K562 (cell line): ENCODE results near the gene BBLN. TPM values are rescaled to one million over a fixed set of nuclear protein-coding genes. Genes with fewer than 3 reads are reported as not detected.

Experiments
- ASH1L ChIP-seq: fragments of 450-650 bp; IDR thresholded peaks from 2 replicates; pipeline ENCODE4 v1.6.1; 2018; ENCODE audit warnings: borderline replicate concordance, mild to moderate bottlenecking, low read depth; ENCODE audit not compliant: partially characterized antibody
- ATF7 ChIP-seq: fragments of 450-650 bp; IDR thresholded peaks from 2 replicates; pipeline ENCODE4 v1.7.1; 2014; ENCODE audit warnings: mild to moderate bottlenecking, moderate library complexity
- CHCHD3 ChIP-seq: fragments of 250-450 bp; sonication (Bioruptor Pico); IDR thresholded peaks from 2 replicates; pipeline ENCODE4 v2.1.2; 2022; ENCODE audit warnings: mild to moderate bottlenecking
- FOXK1 ChIP-seq: sonication (generic); formaldehyde crosslinking; IDR thresholded peaks from 2 replicates; pipeline ENCODE4 v1.8.0; 2022; ENCODE audit warnings: missing genetic modification reagents, mild to moderate bottlenecking, borderline replicate concordance
- HIVEP1 ChIP-seq: fragments of 250-450 bp; sonication (Bioruptor Pico); IDR thresholded peaks from 2 replicates; pipeline ENCODE4 v1.4.0; 2020; ENCODE audit warnings: mild to moderate bottlenecking
- KAT7 ChIP-seq: sonication (generic); formaldehyde crosslinking; IDR thresholded peaks from 2 replicates; pipeline ENCODE4 v1.8.0; 2022; ENCODE audit warnings: missing genetic modification reagents, mild to moderate bottlenecking, borderline replicate concordance
- KDM5B ChIP-seq: fragments of 200-600 bp; sonication (generic); IDR thresholded peaks from 2 replicates; pipeline ENCODE4 v1.6.1; 2012; ENCODE audit warnings: low read depth, mild to moderate bottlenecking, moderate library complexity, low read length, control low read depth, inconsistent platforms; ENCODE audit not compliant: insufficient replicate concordance
- KHSRP ChIP-seq: fragments of 450-650 bp; IDR thresholded peaks from 2 replicates; pipeline ENCODE4 v1.6.1; 2017
- MYNN ChIP-seq, 2 experiments: sonication (generic); formaldehyde crosslinking in 1 of 2; IDR thresholded peaks; 2 replicates each; pipeline versions ENCODE4 v1.5.0 to v1.6.1; 2016 to 2020; ENCODE audit warnings: antibody characterized with exemption in 1 of 2, missing genetic modification reagents in 1 of 2
- NCOR1 ChIP-seq: fragments of 450-650 bp; IDR thresholded peaks from 2 replicates; pipeline ENCODE4 v1.6.1; 2016; ENCODE audit warnings: mild to moderate bottlenecking, moderate library complexity
- PHF21A ChIP-seq: fragments of 450-650 bp; IDR thresholded peaks from 2 replicates; pipeline ENCODE4 v1.6.1; 2017; ENCODE audit warnings: low read depth, borderline replicate concordance
- SRSF3 ChIP-seq: fragments of 200-400 bp; formaldehyde crosslinking; IDR thresholded peaks from 2 replicates; pipeline ENCODE4 v1.6.1; 2016; ENCODE audit warnings: mild to moderate bottlenecking, low read length, moderate library complexity; ENCODE audit not compliant: insufficient read depth
- ZNF146 ChIP-seq: IDR thresholded peaks from one replicate; pipeline ENCODE4 v1.6.1; 2018; ENCODE audit warnings: missing compliant biosample characterization; ENCODE audit not compliant: unreplicated experiment
- polyA plus RNA-seq, 8 experiments: library from polyadenylated mRNA; depleted of rRNA in 4 of 8; stranded (reverse) in 5 of 8; unstranded in 3 of 8; fragments of >200 nt; fragmentation: Nextera tagmentation in 2 of 8; fragmentation: Illumina TruSeq in 1 of 8; extraction: Ambion mirVana in 2 of 8; extraction: Trizol in 1 of 8; gene quantifications; 2 replicates each; pipeline versions ENCODE4 v1.2.1 to v1.2.3, GENCODE V29; 2011 to 2014; ENCODE audit warnings: inconsistent platforms in 1 of 8, missing spikeins in 1 of 8
- total RNA-seq, 7 experiments: library from RNA; depleted of rRNA in 6 of 7; stranded (reverse); fragments of >200 nt in 6 of 7; fragmentation: Illumina TruSeq in 2 of 7; extraction: Trizol in 2 of 7; gene quantifications; 2 replicates each; pipeline versions ENCODE4 v1.2.1 to v1.2.3, GENCODE V29; 2011 to 2021; ENCODE audit warnings: low replicate concordance in 1 of 7
- TF ChIP-seq, protein P1 (sequence below): sonication (generic); formaldehyde crosslinking; IDR thresholded peaks from 2 replicates; pipeline ENCODE4 v1.9.0; 2022; ENCODE audit warnings: mild to moderate bottlenecking, missing genetic modification reagents
- TF ChIP-seq, protein P2 (sequence below): sonication (generic); formaldehyde crosslinking; IDR thresholded peaks from 2 replicates; pipeline ENCODE4 v1.8.1; 2023; ENCODE audit warnings: mild to moderate bottlenecking, missing genetic modification reagents
- TF ChIP-seq, protein P3 (sequence below): fragments of 450-650 bp; IDR thresholded peaks from 2 replicates; pipeline ENCODE4 v1.6.1; 2016
- TF ChIP-seq, protein P4 (sequence below), 2 experiments: fragments of 450-650 bp; IDR thresholded peaks; 2 replicates each; pipeline ENCODE4 v1.6.1; 2016
- TF ChIP-seq, protein P5 (sequence below): fragments of 200-800 bp; sonication (Bioruptor generic); IDR thresholded peaks from 2 replicates; pipeline ENCODE4 v1.6.1; 2017; ENCODE audit warnings: missing genetic modification characterization, missing compliant biosample characterization

BBLN gene
- total and polyA plus RNA-seq, 9 of the 15 experiments (the other 6 are each of a cell fraction or from before 2014, with no cell fraction given), result 4.2 to 331 (median 87.1) TPM

DNA sequence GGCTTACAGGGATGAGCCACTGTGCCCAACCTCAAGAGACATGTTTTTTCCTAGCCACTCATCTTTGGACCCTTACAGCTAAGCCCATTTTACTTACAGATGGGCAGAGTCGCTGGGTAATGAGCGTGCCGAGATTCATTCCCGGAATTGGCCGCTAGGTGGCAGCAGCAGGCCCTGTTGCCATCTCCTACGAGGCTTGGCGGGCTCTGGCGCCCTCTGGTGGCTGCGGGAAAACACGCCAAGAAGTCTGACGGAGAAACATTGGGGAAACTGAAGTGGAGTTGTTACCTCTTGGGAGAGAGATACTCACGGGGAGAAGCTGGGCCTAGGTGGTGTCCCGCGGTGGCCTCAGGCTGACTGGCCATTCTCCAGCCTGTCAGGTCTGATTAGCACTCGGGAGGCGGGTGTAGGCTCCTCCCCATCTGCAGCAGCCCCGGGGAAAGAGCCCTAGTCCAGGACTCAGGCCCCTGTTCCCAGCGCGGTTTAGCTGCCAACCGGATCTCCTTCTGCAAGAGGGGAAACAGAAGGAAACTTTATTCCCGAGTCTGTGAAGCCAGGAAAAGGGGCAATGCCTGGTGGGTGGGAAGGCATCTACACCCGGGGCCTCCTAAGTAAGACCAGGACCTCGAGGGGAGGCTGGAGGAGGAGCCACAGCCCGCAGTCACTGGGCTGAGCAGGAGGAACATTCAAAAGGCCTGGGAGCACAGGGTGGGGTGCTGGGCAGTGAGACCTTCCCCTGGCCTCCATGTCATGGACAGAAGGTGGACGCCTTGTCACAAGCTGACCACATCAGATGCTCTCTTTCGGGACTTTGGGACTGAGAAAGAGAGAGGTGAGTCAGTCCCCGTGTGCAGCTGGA, 42.2 kb upstream of the BBLN start (continued):
- TF ChIP-seq, protein P1, sequence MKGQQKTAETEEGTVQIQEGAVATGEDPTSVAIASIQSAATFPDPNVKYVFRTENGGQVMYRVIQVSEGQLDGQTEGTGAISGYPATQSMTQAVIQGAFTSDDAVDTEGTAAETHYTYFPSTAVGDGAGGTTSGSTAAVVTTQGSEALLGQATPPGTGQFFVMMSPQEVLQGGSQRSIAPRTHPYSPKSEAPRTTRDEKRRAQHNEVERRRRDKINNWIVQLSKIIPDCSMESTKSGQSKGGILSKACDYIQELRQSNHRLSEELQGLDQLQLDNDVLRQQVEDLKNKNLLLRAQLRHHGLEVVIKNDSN (CRISPR knock-in tag), result peak; percentile 36; the same call in 1 of the 2 replicates
- 0 out of 2 replicates have a peak, but pooled peaks have one; percentile 66 for TF ChIP-seq PHF21A
- TF ChIP-seq CHCHD3 (CRISPR knock-in tag), result no peak
- TF ChIP-seq SRSF3, result no peak
- TF ChIP-seq MYNN (IDR thresholded peaks at IDR 0.05), result peak; percentile 73; the same call in 1 of the 2 replicates
- TF ChIP-seq MYNN (CRISPR knock-in tag; IDR thresholded peaks at IDR 0.05), result no peak
- TF ChIP-seq, protein P2, sequence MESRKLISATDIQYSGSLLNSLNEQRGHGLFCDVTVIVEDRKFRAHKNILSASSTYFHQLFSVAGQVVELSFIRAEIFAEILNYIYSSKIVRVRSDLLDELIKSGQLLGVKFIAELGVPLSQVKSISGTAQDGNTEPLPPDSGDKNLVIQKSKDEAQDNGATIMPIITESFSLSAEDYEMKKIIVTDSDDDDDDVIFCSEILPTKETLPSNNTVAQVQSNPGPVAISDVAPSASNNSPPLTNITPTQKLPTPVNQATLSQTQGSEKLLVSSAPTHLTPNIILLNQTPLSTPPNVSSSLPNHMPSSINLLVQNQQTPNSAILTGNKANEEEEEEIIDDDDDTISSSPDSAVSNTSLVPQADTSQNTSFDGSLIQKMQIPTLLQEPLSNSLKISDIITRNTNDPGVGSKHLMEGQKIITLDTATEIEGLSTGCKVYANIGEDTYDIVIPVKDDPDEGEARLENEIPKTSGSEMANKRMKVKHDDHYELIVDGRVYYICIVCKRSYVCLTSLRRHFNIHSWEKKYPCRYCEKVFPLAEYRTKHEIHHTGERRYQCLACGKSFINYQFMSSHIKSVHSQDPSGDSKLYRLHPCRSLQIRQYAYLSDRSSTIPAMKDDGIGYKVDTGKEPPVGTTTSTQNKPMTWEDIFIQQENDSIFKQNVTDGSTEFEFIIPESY (CRISPR knock-in tag), result peak; percentile 89
- peak; percentile 75; the same call in 1 of the 2 replicates for TF ChIP-seq KAT7 (CRISPR knock-in tag)
- no peak for TF ChIP-seq ZNF146
- no peak for TF ChIP-seq KDM5B
- peak; percentile 50 for TF ChIP-seq NCOR1
- no peak for TF ChIP-seq HIVEP1
- TF ChIP-seq KHSRP, result no peak
- TF ChIP-seq, protein P3, sequence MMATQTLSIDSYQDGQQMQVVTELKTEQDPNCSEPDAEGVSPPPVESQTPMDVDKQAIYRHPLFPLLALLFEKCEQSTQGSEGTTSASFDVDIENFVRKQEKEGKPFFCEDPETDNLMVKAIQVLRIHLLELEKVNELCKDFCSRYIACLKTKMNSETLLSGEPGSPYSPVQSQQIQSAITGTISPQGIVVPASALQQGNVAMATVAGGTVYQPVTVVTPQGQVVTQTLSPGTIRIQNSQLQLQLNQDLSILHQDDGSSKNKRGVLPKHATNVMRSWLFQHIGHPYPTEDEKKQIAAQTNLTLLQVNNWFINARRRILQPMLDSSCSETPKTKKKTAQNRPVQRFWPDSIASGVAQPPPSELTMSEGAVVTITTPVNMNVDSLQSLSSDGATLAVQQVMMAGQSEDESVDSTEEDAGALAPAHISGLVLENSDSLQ, result 0 out of 2 replicates have a peak, but pooled peaks have one; percentile 21
- TF ChIP-seq, protein P4, sequence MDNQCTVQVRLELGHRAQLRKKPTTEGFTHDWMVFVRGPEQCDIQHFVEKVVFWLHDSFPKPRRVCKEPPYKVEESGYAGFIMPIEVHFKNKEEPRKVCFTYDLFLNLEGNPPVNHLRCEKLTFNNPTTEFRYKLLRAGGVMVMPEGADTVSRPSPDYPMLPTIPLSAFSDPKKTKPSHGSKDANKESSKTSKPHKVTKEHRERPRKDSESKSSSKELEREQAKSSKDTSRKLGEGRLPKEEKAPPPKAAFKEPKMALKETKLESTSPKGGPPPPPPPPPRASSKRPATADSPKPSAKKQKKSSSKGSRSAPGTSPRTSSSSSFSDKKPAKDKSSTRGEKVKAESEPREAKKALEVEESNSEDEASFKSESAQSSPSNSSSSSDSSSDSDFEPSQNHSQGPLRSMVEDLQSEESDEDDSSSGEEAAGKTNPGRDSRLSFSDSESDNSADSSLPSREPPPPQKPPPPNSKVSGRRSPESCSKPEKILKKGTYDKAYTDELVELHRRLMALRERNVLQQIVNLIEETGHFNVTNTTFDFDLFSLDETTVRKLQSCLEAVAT (IDR thresholded peaks at IDR 0.05), result peak in 1 of 2 experiments; percentile 99; a peak in 2 of 4 replicates
- peak; percentile 63; the same call in 1 of the 2 replicates for TF ChIP-seq ATF7
- TF ChIP-seq ASH1L, result no peak
- peak; percentile 93; the same call in 1 of the 2 replicates for TF ChIP-seq FOXK1 (CRISPR knock-in tag)
- TF ChIP-seq, protein P5, sequence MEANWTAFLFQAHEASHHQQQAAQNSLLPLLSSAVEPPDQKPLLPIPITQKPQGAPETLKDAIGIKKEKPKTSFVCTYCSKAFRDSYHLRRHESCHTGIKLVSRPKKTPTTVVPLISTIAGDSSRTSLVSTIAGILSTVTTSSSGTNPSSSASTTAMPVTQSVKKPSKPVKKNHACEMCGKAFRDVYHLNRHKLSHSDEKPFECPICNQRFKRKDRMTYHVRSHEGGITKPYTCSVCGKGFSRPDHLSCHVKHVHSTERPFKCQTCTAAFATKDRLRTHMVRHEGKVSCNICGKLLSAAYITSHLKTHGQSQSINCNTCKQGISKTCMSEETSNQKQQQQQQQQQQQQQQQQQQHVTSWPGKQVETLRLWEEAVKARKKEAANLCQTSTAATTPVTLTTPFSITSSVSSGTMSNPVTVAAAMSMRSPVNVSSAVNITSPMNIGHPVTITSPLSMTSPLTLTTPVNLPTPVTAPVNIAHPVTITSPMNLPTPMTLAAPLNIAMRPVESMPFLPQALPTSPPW (CRISPR knock-in tag), result no peak; the same call in 1 of the 2 replicates
